NCI-H82 treated with DMSO at 0.1 percent for 48 hours (cell line): Measurements from ENCODE around the gene SNAPC1.
"Not testable (repeated sequence)": the region's sequence is repeated elsewhere in the genome, so short reads cannot be mapped to it uniquely, and the experiment has no call there.

ENCODE experiments used
- DNase-seq: peaks from one replicate; lab custom pipeline; 2025; ENCODE audit not compliant: unreplicated experiment; lab: John Stamatoyannopoulos, UW

SNAPC1 gene

GRCh38 chr14:61761959-61762786 is at the start of gene SNAPC1:
Gene SNAPC1, plus strand, starts transcription at chr14:61762420. Its CDS starts 41 bp downstream, at chr14:61762461.
- peak; percentile 88 for DNase-seq

- no peak for DNase-seq
These were observed 48.3 kb upstream of the SNAPC1 start for GRCh38 chr14:61713724-61714437.

- no peak for DNase-seq
These were observed 45.3 kb upstream of the SNAPC1 start for GRCh38 chr14:61716956-61717355.

GRCh38 chr14:61718039-61718438 is 44.2 kb upstream of the SNAPC1 start:
- DNase-seq = no peak

GRCh38 chr14:61719344-61720293 is 42.6 kb upstream of the SNAPC1 start:
- DNase-seq = no peak

- no peak for DNase-seq
These were observed 41.9 kb upstream of the SNAPC1 start for GRCh38 chr14:61720294-61720661.

- DNase-seq = no peak
These were observed 41.5 kb upstream of the SNAPC1 start for GRCh38 chr14:61720741-61721140.

- no peak for DNase-seq
These were observed 38.1 kb upstream of the SNAPC1 start for GRCh38 chr14:61724133-61724532.

- DNase-seq = no peak
These were observed 35.2 kb upstream of the SNAPC1 start for GRCh38 chr14:61726778-61727658.

GRCh38 chr14:61730756-61731373 is 31.4 kb upstream of the SNAPC1 start:
- DNase-seq = no peak

GRCh38 chr14:61733972-61734371 is 28.2 kb upstream of the SNAPC1 start:
- no peak for DNase-seq

- DNase-seq = no peak
These were observed 25.5 kb upstream of the SNAPC1 start for GRCh38 chr14:61736751-61737150.

GRCh38 chr14:61737915-61738314 is 24.3 kb upstream of the SNAPC1 start:
- no peak for DNase-seq

- DNase-seq = no peak
These were observed 23.1 kb upstream of the SNAPC1 start for GRCh38 chr14:61739133-61739532.

- no peak for DNase-seq
These were observed 19.8 kb upstream of the SNAPC1 start for GRCh38 chr14:61742371-61742770.

GRCh38 chr14:61744238-61744637 is 18.0 kb upstream of the SNAPC1 start:
- DNase-seq = no peak

- DNase-seq = not testable (repeated sequence)
These were observed 15.9 kb upstream of the SNAPC1 start for GRCh38 chr14:61746346-61746745.

GRCh38 chr14:61746881-61747280 is 15.3 kb upstream of the SNAPC1 start:
- no peak for DNase-seq

GRCh38 chr14:61747342-61747741 is 14.9 kb upstream of the SNAPC1 start:
- no peak for DNase-seq

GRCh38 chr14:61749264-61749663 is 13.0 kb upstream of the SNAPC1 start:
- DNase-seq = no peak
